ENCODE measurements around the gene GARIN3. TPM values are rescaled to one million over a fixed set of nuclear protein-coding genes. Genes with fewer than 3 reads are reported as not detected.

Gene GARIN3
- total RNA-seq, 1 donor from 2014 or later = not detected

DNA sequence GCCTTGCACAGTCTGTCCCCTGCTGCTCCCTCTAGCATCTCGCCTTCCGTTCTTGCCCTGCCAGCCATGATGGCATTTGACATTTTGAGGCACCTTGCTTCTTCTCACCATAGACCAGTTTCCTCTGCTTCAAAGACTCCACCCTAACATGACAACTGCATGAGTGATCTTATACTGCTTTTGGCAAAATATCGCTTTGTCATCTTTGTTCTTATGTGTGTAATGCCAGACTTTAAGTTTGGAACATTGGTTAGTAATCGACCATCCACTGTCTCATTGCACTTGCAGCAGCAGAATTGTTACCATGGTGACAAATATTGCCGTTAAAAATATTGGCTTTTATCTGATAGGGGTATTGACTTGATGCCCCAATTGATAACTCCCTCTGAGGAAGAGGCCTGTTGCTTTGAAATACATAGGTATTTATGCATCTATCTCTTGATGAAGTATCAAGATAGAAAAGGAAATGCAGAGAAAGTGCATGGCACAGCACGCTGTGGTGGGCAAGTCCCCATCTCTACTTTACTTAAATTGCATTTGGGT is 6.8 kb downstream of the GARIN3 start:
- intact Hi-C loops (cut with DNase I) = loop anchor here (10.0 kb wide), 1 partner anchor 146 kb away; no protein-coding TSS in a partner anchor

DNA sequence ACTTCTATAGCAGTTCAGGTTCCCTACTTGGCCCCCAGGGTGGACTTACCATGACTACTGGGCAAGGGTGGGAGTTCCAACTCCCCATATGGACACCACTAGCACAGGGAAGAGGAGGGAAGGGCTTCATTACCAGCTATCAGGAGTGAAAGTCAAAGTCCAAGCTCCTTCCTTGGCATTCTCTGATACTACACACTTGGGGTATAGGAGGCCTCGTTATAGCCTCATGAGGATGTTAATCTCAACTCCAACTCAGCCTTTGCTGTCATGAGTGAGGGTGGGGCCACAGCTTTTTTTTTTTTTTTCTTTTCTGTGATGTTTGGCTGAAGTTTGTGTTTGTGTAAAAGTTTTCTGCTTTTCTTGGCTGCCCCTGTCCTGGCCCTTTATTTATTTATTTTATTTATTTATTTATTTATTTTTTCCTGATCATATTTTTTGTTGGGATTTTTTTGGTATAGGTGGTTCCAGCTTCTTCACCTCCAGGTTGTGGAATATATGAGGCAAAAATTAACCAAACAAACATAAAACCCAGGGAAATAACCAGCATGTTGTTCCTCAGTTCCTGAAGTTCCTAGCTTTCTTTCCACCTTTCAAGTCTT is 8.7 kb downstream of the GARIN3 start:
- ATAC-seq (ENCODE audit: poor library complexity) = no peak
- intact Hi-C loops (cut with DNase I) = loop anchor here (10.0 kb wide), 1 partner anchor 147 kb away; no protein-coding TSS in a partner anchor
- no peak for DNase-seq

More for the DNA sequence above, 6.8 kb downstream of the GARIN3 start:
- DNase-seq (no peak), ATAC-seq (ENCODE audit: poor library complexity) (no peak)

DNA sequence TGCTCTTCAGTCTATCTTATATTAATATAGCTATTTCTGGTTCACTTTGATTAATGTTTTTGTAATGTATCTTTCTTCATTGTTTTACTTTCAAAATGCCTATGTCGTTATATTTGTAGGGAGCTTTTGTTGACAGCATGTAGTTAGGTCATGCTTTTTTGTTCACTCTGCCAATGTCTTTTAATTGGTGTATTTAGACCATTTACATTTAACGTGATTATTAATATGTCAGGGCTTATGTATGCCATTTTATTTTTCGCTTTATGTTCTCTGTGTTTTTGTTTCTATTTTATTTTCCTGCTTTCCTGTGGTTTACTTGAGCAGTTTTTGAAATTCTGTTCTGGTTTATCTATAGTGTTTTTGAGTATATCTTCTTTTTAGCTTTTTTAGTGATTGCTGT is 10.8 kb downstream of the GARIN3 start:
- intact Hi-C loops (cut with DNase I) = loop anchor here (10.0 kb wide), 1 partner anchor 150 kb away; no protein-coding TSS in a partner anchor
- DNase-seq (no peak), ATAC-seq (ENCODE audit: poor library complexity) (no peak)

DNA sequence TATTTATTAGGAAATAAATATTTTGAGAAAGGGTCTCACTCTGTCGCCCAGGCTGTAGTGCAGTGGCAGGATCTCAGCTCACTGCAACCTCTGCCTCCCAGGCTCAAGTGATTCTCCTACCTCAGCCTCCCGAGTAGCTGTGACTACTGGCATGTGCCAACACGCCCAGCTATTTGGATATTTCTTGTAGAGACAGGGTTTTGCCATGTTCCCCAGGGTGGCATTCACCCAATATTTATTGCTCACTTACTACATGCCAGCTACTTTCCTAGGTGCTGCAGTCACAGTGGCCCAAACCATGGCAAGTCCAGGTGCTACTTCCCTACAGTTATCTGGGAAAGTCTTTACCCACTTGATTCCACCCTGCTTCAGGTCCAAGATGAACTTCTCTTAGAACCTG is 15.1 kb downstream of the GARIN3 start:
- ATAC-seq (ENCODE audit: poor library complexity) (no peak), DNase-seq (no peak)
- intact Hi-C loops (cut with DNase I) = loop anchor here (10.0 kb wide), 1 partner anchor 154 kb away; no protein-coding TSS in a partner anchor

DNA sequence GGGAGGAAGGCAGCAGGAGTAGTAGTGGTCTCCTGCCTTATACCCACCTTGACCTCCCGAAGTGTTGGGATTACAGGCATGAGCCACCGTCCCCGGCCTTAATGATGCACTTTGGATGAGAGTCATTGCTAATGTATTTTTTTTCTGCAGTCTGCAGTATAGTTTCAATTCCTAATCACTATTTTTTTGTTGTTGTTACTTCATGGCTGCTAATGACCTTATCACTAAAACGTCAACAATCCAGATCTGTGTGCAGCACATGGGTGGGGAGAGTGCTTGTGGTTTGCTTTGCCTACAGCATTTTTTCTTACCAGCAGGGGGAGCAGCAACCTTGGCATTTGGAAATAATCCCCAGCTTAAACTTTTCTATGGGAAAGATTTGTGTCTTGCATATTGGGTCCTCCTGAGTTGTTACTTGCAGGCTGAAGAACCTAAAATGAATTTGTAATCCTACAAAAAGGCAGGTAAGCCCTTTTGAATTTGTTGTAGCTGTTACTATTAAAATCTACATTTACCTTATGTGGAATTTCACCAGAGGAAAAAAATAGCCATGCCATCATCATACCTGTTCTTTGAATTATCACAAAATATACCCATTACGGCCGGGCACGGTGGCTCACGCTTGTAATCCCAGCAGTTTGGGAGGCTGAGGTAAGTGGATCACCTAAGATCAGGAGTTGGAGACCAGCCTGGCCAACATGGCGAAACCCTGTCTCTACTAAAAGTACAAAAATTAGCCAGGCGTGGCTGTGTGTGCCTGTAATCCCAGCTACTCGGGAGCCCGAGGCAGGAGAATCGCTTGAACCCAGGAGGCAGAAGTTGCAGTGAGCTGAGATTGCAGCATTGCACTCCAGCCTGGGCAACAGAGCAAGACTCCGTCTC is 17.1 kb downstream of the GARIN3 start:
- DNase-seq = no peak
- peak; percentile 79 for ATAC-seq (ENCODE audit: poor library complexity)
- intact Hi-C loops (cut with DNase I) = no loop called here

DNA sequence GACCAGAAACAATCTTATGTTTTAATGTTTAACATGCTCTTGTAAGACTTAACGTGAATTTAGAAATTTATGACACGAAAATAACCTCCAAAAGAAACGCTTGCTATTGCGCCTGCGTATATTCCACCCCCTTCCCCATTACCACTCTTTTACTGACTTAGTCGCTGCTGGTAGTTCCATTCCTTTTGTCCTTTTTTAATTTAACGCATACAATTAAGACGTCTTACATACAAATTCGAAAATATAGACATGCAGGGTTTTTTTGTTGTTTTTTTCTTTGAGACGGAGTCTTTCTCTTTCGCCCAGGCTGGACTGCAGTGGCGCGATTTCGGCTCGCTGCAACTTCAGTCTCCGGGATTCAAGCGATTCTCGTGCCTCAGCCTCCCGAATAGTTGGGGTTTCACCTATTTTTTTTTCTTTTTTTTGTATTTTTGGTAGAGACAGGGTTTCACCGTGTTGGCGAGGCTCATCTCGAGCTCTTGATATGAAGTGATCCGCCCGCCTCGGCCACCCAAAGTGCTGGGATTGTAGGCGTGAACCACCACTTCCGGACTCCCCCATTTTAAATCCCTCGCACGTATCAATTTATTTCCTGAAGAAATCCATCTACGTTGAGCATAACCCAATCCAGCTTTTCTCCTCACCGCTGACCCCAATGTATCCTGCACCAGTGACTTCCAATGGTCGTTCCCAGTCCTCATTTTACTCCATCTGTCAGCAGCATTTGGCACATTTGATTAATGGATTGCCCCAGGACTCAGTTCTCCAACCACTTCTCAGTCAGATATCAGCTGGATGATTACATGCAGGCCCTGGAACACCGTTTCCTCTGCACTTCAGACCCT is 22.7 kb downstream of the GARIN3 start:
- ATAC-seq (ENCODE audit: poor library complexity) (peak; percentile 78), DNase-seq (peak; percentile 78)
- intact Hi-C loops (cut with DNase I) = no loop called here

DNA sequence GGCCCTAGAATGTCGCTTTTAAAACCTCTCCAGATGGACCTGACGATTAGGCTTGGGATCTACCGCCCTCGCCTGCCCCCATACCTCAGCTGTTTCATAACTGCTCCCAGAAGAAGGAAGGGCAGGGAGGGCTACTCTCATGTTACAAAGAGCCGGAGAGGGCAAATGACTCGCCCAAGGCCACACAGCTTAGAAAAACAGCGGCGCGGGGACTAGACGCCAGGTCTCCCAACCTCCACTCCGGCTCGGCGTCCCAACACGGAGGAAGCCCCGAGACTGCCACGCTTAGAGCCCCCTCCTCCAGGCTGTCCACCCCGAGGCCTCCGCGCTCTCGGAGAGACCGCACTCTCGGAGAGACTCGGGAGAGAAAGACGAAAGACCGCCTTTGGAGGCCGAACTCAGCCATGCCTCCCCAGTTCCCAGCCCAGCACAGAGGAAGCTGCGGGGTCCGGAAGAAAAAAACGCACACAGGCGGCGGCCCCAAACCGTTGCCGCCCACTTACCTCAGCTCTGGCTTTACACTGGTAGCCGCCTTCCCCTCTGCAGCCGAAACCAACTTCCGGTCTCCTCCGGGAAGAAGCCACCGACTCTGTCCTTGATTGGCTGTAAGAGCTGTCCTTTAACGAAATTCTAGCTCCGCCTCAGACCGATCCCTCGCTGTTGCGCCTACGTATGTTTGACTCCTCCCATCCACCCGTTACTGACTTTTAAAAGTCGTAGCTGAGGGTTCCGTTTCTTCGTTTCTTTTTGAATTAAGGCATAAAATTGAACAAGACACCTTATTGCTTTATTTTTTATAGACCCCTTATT is 23.5 kb downstream of the GARIN3 start, which contains the start of gene MED7:
Gene MED7 (minus strand): TSS at position 549 of the 810 bp plus-strand sequence. CDS start 3,434 bp downstream, outside the sequence.
- peak; percentile 98 for ATAC-seq (ENCODE audit: poor library complexity)
- DNase-seq = peak; percentile 93
- intact Hi-C loops (cut with DNase I) = no loop called here

DNA sequence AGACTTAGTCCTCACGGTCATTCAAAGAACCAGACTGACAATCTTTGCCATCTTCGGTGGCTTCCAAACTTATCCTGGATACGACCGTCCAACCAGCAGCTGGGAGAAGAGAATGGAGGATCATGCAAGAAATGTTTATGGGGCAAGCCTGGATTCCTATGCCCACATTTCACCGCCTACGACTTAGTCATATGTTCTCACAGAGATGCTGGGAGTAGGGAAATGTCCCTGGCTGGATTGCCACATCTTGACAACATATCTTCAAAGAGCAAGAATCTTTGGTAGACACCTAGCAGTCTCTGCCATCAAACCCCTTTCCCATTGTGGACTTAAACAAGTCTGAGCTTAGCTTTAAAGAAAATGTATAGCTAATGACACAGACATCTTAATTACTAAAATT is 28.4 kb downstream of the GARIN3 start:
- no peak for ATAC-seq (ENCODE audit: poor library complexity)
- intact Hi-C loops (cut with DNase I) = loop anchor here (10.0 kb wide), 1 partner anchor 313 kb away; no protein-coding TSS in a partner anchor
- no peak for DNase-seq

DNA sequence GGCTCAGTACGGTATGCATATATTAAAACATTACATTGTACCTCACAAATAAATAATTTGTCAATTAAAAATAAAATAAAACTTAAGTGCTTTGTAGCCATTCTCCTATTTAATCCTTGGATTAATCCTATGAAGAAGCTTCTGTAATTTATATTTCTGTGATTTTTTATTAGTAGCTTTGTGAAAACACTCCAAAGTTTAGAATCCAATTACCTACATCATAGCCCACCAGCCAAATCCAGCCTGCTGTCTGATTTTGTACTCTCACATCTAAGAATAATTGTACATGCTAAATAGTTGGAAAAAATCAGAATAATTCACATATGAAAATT is 33.8 kb downstream of the GARIN3 start:
- DNase-seq (no peak), ATAC-seq (ENCODE audit: poor library complexity) (no peak)
- intact Hi-C loops (cut with DNase I) = loop anchor here (10.0 kb wide), 1 partner anchor 307 kb away; no protein-coding TSS in a partner anchor

DNA sequence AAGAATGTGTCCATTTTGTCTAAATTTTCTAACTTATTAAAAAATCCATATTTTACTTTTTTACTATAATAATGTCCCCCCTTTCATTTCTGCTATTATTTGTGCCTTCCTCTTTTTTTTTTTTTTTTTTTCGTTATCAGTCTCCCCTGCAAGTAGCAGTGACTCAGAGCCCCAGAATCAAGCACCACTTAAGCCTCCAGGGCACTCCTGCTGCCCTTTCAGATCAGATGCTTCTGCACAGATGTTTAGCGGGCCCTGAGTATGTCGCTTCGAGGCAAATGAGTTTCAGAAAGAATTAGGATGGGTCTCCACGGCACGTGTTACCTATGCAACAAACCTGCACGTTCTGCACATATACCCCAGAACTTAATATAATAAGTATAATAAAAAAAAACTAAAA is 35.1 kb downstream of the GARIN3 start:
- intact Hi-C loops (cut with DNase I) = loop anchor here (10.0 kb wide), 1 partner anchor 306 kb away; no protein-coding TSS in a partner anchor
- DNase-seq = no peak
- ATAC-seq (ENCODE audit: poor library complexity) = peak; percentile 62

DNA sequence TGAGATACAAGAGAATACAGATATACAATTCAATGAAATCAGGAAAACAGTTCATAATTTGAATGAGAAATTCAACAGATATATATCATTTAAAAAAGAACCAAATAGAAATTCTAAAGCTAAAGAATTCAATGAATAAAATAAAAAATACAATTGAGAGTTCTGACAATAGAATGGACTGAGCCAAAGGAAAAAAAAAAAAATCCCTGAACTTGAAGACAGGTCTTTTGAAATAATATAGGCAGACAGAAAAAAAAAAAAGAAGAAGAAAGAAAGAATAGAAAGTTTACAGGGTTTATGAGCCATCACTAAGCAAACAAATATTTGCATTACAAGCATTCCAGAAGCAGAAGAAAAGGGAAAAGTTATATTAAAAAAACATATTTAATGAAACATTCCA is 44.4 kb downstream of the GARIN3 start:
- no peak for DNase-seq
- intact Hi-C loops (cut with DNase I) = no loop called here
- ATAC-seq (ENCODE audit: poor library complexity) = no peak

DNA sequence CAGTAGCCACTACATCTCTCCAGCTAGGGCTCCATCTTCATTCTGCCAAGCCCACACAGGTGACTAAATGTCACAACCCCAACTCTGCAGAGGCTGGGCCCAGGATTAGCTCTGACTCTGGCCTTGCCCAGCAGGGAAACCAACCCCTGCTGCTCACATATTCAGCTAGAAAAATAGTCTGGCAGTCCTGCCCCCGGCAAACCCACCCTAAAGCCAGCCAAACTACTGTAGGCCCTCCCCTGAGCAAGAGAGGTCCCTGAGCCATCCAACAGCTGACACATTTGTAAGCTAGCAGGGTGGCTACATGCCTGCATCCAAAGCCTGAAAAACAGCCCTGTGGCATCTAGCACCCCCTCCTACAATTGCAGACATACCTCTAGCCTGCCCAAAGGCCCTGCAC is 46.0 kb downstream of the GARIN3 start:
- intact Hi-C loops (cut with DNase I) = no loop called here

DNA sequence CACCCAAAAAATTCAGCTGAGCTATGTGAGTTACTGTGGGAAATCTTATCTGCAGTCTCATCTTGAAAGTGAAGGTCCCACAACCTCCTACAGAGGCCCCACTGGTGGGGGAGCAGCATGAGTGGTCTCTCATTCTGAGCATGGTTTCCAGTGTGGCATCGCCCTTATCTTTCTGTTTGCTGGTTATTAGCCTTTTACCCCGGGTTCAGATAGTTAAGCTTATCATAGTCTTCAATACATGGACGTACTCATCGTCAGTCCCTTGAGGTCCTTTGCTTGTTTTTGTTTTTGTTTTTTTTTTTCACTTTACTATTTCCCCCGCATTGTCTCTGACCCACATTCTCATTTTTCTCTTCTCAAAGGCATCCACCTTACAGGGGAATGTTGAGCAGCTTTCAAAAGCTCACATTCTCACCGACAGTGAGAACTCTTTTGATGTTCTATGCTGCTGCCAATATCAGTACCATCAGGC is 49.5 kb downstream of the GARIN3 start:
- intact Hi-C loops (cut with DNase I) = no loop called here
- DNase-seq (no peak), ATAC-seq (ENCODE audit: poor library complexity) (no peak)

More for the DNA sequence above, 46.0 kb downstream of the GARIN3 start:
- DNase-seq (no peak), ATAC-seq (ENCODE audit: poor library complexity) (no peak)

DNA sequence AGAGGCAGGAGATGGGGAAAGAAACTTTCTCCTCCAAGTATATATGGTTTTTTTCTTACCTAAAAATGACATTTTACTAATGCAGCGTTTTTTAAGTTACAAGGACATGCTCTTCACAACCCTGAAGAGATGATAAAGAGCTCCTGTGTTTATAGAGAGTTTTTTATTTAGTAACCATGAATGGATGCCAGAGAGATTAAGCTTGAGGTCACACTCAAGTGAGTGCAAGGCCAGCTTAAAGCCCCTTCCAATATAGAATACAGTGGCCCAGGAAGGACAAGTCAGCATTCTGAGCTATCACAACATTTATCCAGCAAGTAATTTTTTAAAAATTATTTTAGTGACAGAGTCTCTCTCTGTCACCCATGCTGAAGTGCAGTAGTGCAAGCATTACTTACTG is 50.6 kb downstream of the GARIN3 start:
- intact Hi-C loops (cut with DNase I) = no loop called here
- no peak for DNase-seq
- peak; percentile 88 for ATAC-seq (ENCODE audit: poor library complexity)

DNA sequence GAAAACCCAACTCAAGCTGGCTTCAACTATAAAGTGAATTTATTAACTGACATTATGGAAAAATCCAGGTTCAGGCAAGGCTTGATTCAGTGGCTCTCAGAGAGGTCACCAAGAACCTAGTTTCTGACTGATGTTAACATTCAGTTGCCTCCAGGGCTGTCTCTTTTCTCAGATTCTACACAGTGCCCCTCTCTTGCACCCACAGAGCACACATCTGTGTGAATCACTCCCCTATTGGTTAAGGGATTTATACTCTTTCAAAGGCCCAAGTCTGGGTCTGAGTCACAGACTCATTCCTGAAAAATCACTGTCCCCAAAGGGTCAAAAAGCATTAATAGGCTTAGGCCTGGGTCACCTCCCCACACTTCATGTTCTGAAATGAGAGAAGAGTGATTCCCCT is 51.1 kb downstream of the GARIN3 start:
- intact Hi-C loops (cut with DNase I) = no loop called here
- DNase-seq (no peak), ATAC-seq (ENCODE audit: poor library complexity) (peak; percentile 25)

DNA sequence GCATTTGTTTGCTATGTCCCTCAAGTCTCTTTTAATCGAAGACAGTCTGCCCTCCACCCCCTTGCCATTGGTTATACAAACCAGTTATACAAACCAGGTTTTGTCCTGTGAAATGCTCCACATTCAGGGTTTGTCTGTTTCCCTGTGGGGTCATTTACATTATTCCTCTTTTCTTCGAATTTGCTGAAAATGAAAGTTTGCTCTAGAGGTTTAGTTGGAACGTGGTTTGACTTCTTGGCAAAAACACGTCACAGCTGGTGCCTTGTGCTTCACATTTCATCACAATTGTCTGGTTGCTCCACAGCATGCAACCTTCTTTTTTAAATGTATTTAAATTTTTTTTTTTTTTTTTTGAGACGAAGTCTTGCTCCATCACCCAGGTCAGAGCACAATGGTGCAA is 53.1 kb downstream of the GARIN3 start:
- DNase-seq = no peak
- ATAC-seq (ENCODE audit: poor library complexity) = peak; percentile 13
- intact Hi-C loops (cut with DNase I) = no loop called here

Measured in Right ventricle myocardium superior (tissue), 1 donor.